ENCODE data around the gene PCDHGB1. TPM values are rescaled to one million over a fixed set of nuclear protein-coding genes. Genes with fewer than 3 reads are reported as not detected.

PCDHGB1 gene
- total RNA-seq, 1 donor from 2014 or later = 0.44 TPM

- no peak overlapping the region for H3K27ac Mint-ChIP-seq
- H3K4me3 Mint-ChIP-seq = peak overlapping the region; percentile 66
- H3K27me3 Mint-ChIP-seq = no peaks in the 10 kb centered on the region
- DNase-seq (no peak), ATAC-seq (ENCODE audit: low read depth) (no peak)
- intact Hi-C loops (cut with micrococcal nuclease) = no loop called here
- TF ChIP-seq CTCF (IDR thresholded peaks at IDR 0.05) = no peak
- POLR2A ChIA-PET = interaction anchor here (1.4 kb wide), 1 partner anchor 251 kb away, joined by 3 read pairs; no protein-coding TSS in a partner anchor
- H3K9me3 Mint-ChIP-seq = peaks cover 31% of the 10 kb centered on the region
- H3K4me1 Mint-ChIP-seq = peaks cover 33% of the 10 kb centered on the region
- CTCF ChIA-PET = interaction anchor here (0.8 kb wide), 1 partner anchor 245 kb away, joined by 4 read pairs; no protein-coding TSS in a partner anchor
- H3K36me3 Mint-ChIP-seq (ENCODE audit: low read depth) = peaks cover 65% of the 10 kb centered on the region
These were observed 30.7 kb upstream of the PCDHGB1 start for GRCh38 chr5:141319202-141319601.

GRCh38 chr5:141319699-141320098 lies 30.2 kb upstream of the PCDHGB1 start:
- no peak for ATAC-seq (ENCODE audit: low read depth)
- peaks cover 28% of the 10 kb centered on the region for H3K9me3 Mint-ChIP-seq
- no peak for TF ChIP-seq CTCF (IDR thresholded peaks at IDR 0.05)
- peaks cover 60% of the 10 kb centered on the region for H3K36me3 Mint-ChIP-seq (ENCODE audit: low read depth)
- H3K27me3 Mint-ChIP-seq = no peaks in the 10 kb centered on the region
- DNase-seq = no peak
- H3K4me1 Mint-ChIP-seq = peaks cover 33% of the 10 kb centered on the region
- no peak overlapping the region for H3K27ac Mint-ChIP-seq
- POLR2A ChIA-PET = interaction anchor here (1.0 to 2.0 kb wide), 16 partner anchors 15 to 620 kb away, joined by 3 to 24 read pairs (median 5); partner anchors contain the start of genes DELE1, DIAPH1, FCHSD1 and HDAC3
- intact Hi-C loops (cut with micrococcal nuclease) = loop anchor here (1.0 to 10.0 kb wide), 9 partner anchors 59 to 1035 kb away; partner anchors contain the start of genes DIAPH1, GNPDA1, HDAC3 and IK
- peak overlapping the region; percentile 99 for H3K4me3 Mint-ChIP-seq
- CTCF ChIA-PET = interaction anchor here (0.8 to 2.0 kb wide), 15 partner anchors 8 to 650 kb away, joined by 3 to 17 read pairs (median 5); partner anchors contain the start of genes PCDHGA1, PCDHGA10, PCDHGA12 and PCDHGB3

- H3K27me3 Mint-ChIP-seq = no peaks in the 10 kb centered on the region
- H3K27ac Mint-ChIP-seq = peak within 1 kb of the TSS; percentile 99
- intact Hi-C loops (cut with micrococcal nuclease) = loop anchor here (1.0 to 10.0 kb wide), 9 partner anchors 60 to 1034 kb away; partner anchors contain the start of genes DIAPH1, GNPDA1, HDAC3 and IK
- POLR2A ChIA-PET = interaction anchor here (0.6 to 2.0 kb wide), 22 partner anchors 10 to 773 kb away, joined by 3 to 24 read pairs (median 4); partner anchors contain the start of genes DELE1, DIAPH1, EIF4EBP3 and FCHSD1
- peaks cover 20% of the 10 kb centered on the region for H3K9me3 Mint-ChIP-seq
- peak; percentile 92 for DNase-seq
- CTCF ChIA-PET = interaction anchor here (0.6 to 2.0 kb wide), 17 partner anchors 9 to 649 kb away, joined by 3 to 17 read pairs (median 4); partner anchors contain the start of genes PCDHGA1, PCDHGA10, PCDHGA12 and PCDHGB3
- H3K4me1 Mint-ChIP-seq = peaks cover 29% of the 10 kb centered on the region
- ATAC-seq (ENCODE audit: low read depth) = peak; percentile 91
- H3K4me3 Mint-ChIP-seq = peak within 1 kb of the TSS; percentile 99
- peaks cover 52% of the 10 kb centered on the region for H3K36me3 Mint-ChIP-seq (ENCODE audit: low read depth)
- TF ChIP-seq CTCF (IDR thresholded peaks at IDR 0.05) = peak; percentile 49
These were observed 29.4 kb upstream of the PCDHGB1 start, which contains the start of gene TAF7 for GRCh38 chr5:141320225-141321169. Gene TAF7 (minus strand): TSS chr5:141320784. CDS start chr5:141320044, 740 bp downstream.

- peaks cover 10% of the 10 kb centered on the region for H3K27me3 Mint-ChIP-seq
- TF ChIP-seq CTCF (IDR thresholded peaks at IDR 0.05) = no peak
- no peak overlapping the region for H3K27ac Mint-ChIP-seq
- no peak overlapping the region for H3K4me3 Mint-ChIP-seq
- H3K9me3 Mint-ChIP-seq = peaks cover 24% of the 10 kb centered on the region
- intact Hi-C loops (cut with micrococcal nuclease) = loop anchor here (5.0 to 10.0 kb wide), 3 partner anchors 90 to 1033 kb away; partner anchors contain the start of genes GNPDA1 and PCDHGA10
- ChIA-PET POLR2A (no interaction called here), CTCF (interaction anchor here (1.9 kb wide), 1 partner anchor 241 kb away, joined by 7 read pairs; no protein-coding TSS in a partner anchor)
- ATAC-seq (ENCODE audit: low read depth) (no peak), DNase-seq (no peak)
- peaks cover 36% of the 10 kb centered on the region for H3K4me1 Mint-ChIP-seq
- H3K36me3 Mint-ChIP-seq (ENCODE audit: low read depth) = peaks cover 40% of the 10 kb centered on the region
These were observed 27.6 kb upstream of the PCDHGB1 start for GRCh38 chr5:141322261-141322660.

Data from activated B cell treated with CpG ODN at 0.5 μM for 24 hours (primary cell).